CD14-positive monocyte (primary cell): ENCODE data around the gene MYO7A. TPM values are rescaled to one million over a fixed set of nuclear protein-coding genes. Genes with fewer than 3 reads are reported as not detected.

Experiments used
- DNase-seq, 3 donors: peaks; one replicate each; pipeline ENCODE4 v3.0.0-alpha.2; 2011 to 2022
- H2AFZ ChIP-seq: 2 replicates; pipeline ENCODE4 v1.6.0; 2012; ENCODE audit warnings: mild to moderate bottlenecking, low read depth, low read length, inconsistent platforms; ENCODE audit not compliant: insufficient read depth, poor library complexity, severe bottlenecking
- H3K27ac ChIP-seq, 2 donors: 1 replicate in 1 of 2; 2 replicates in 1 of 2; pipeline ENCODE4 v1.5.1; 2012 to 2013; ENCODE audit warnings: low read length in 2 of 2, control low read depth in 1 of 2, inconsistent platforms in 1 of 2, low read depth in 1 of 2, mild to moderate bottlenecking in 1 of 2
- H3K27me3 ChIP-seq, 2 donors: one replicate each; pipeline versions ENCODE4 v1.6.0 to v1.6.1; 2011 to 2013; ENCODE audit warnings: low read length in 2 of 2; ENCODE audit not compliant: control insufficient read depth in 2 of 2, insufficient read depth in 2 of 2
- H3K36me3 ChIP-seq, 2 donors: replicated peaks in 1 of 2; 1 replicate in 1 of 2; 2 replicates in 1 of 2; pipeline versions ENCODE4 v1.5.1 to v1.6.1; 2012 to 2013; ENCODE audit warnings: low read length in 2 of 2, control low read depth in 1 of 2, inconsistent platforms in 1 of 2, mild to moderate bottlenecking in 1 of 2; ENCODE audit not compliant: insufficient read depth in 2 of 2, control insufficient read depth in 1 of 2
- H3K4me1 ChIP-seq, 2 donors: 1 replicate in 1 of 2; 2 replicates in 1 of 2; pipeline versions ENCODE4 v1.5.1 to v1.6.1; 2012 to 2013; ENCODE audit warnings: low read length in 2 of 2, control low read depth in 1 of 2, inconsistent platforms in 1 of 2, mild to moderate bottlenecking in 1 of 2, moderate library complexity in 1 of 2; ENCODE audit not compliant: insufficient read depth in 2 of 2, control insufficient read depth in 1 of 2
- H3K4me2 ChIP-seq: replicated peaks from 2 replicates; pipeline ENCODE3; 2012; ENCODE audit warnings: low read length, moderate library complexity, mild to moderate bottlenecking; ENCODE audit not compliant: poor library complexity, severe bottlenecking; ENCODE audit errors: extremely low read depth
- H3K4me3 ChIP-seq, 3 experiments: fragments of 200-600 bp in 1 of 3; sonication (generic) in 1 of 3; replicated peaks in 1 of 3; 1 replicate in 2 of 3; 2 replicates in 1 of 3; pipeline ENCODE4 v1.5.1; 2011 to 2013; ENCODE audit warnings: low read length in 3 of 3, mild to moderate bottlenecking in 3 of 3, control low read depth in 2 of 3, low read depth in 2 of 3, inconsistent platforms in 1 of 3, moderate library complexity in 1 of 3
- H3K79me2 ChIP-seq: 2 replicates; pipeline ENCODE4 v1.6.0; 2012; ENCODE audit warnings: mild to moderate bottlenecking, control low read depth, inconsistent platforms, low read length, moderate library complexity; ENCODE audit not compliant: insufficient read depth
- H3K9ac ChIP-seq: 2 replicates; pipeline ENCODE4 v1.6.0; 2017; ENCODE audit warnings: low read length, mild to moderate bottlenecking; ENCODE audit not compliant: insufficient read depth, poor library complexity, severe bottlenecking
- H3K9me3 ChIP-seq, 2 donors: replicated peaks in 1 of 2; 1 replicate in 1 of 2; 2 replicates in 1 of 2; pipeline versions ENCODE4 v1.5.1 to v1.6.1; 2012 to 2013; ENCODE audit warnings: low read length in 2 of 2, control low read depth in 1 of 2; ENCODE audit not compliant: control insufficient read depth in 1 of 2, insufficient read depth in 1 of 2
- H4K20me1 ChIP-seq: 2 replicates; pipeline ENCODE4 v1.6.0; 2012; ENCODE audit warnings: mild to moderate bottlenecking, low read length, control low read depth, moderate library complexity; ENCODE audit not compliant: insufficient read depth
- H3K27ac Mint-ChIP-seq, 7 donors: one replicate each; pipeline ENCODE4 v1.8.0; 2020; ENCODE audit warnings: mild to moderate bottlenecking in 7 of 7, mixed read lengths in 7 of 7, moderate library complexity in 6 of 7, inconsistent platforms in 2 of 7
- H3K27me3 Mint-ChIP-seq, 3 donors: one replicate each; pipeline ENCODE4 v1.8.0; 2021 to 2022; ENCODE audit warnings: low read depth in 3 of 3, mild to moderate bottlenecking in 3 of 3, mixed read lengths in 3 of 3, moderate library complexity in 3 of 3, inconsistent platforms in 1 of 3
- H3K36me3 Mint-ChIP-seq, 2 donors: one replicate each; pipeline ENCODE4 v1.8.0; 2020; ENCODE audit warnings: mixed read lengths in 2 of 2, inconsistent platforms in 1 of 2, mild to moderate bottlenecking in 1 of 2
- H3K4me1 Mint-ChIP-seq: one replicate; pipeline ENCODE4 v1.8.0; 2020; ENCODE audit warnings: mild to moderate bottlenecking, mixed read lengths
- H3K4me3 Mint-ChIP-seq, 2 donors: one replicate each; pipeline ENCODE4 v1.8.0; 2020; ENCODE audit warnings: mild to moderate bottlenecking in 2 of 2, mixed read lengths in 2 of 2, moderate library complexity in 1 of 2
- H3K9me3 Mint-ChIP-seq, 7 donors: one replicate each; pipeline ENCODE4 v1.8.0; 2020 to 2022; ENCODE audit warnings: mixed read lengths in 7 of 7, mild to moderate bottlenecking in 6 of 7, moderate library complexity in 6 of 7, inconsistent platforms in 2 of 7
- WGBS: methylation state at CpG from one replicate; pipeline ENCODE4 v1.1.5; 2013; ENCODE audit warnings: missing lambda C conversion rate; ENCODE audit not compliant: insufficient coverage; 5-methylcytosine and 5-hydroxymethylcytosine counted together
- intact Hi-C, 2 donors: fragments of 100-400 bp; cut with micrococcal nuclease; formaldehyde crosslinking; loops; one replicate each; pipeline versions ENCODE4 v1.15.0 to v1.15.1; 2023
- polyA plus RNA-seq, 3 donors: library from polyadenylated mRNA; depleted of rRNA in 1 of 3; unstranded in 2 of 3; stranded (reverse) in 1 of 3; fragments of 300-500 nt in 2 of 3; fragments of >200 nt in 1 of 3; fragmentation: Illumina TruSeq in 2 of 3; gene quantifications; 1 replicate in 2 of 3; 2 replicates in 1 of 3; pipeline ENCODE4 v1.2.3, GENCODE V29; 2012 to 2021
- TF ChIP-seq, protein P1 (sequence below): fragments of 200-600 bp; IDR thresholded peaks from one replicate; pipeline ENCODE4 v1.8.0; 2022; ENCODE audit warnings: antibody characterized with exemption, mild to moderate bottlenecking

The MYO7A gene
- polyA plus RNA-seq, 3 donors: 3.5 to 7.8 (median 3.6) TPM

DNA sequence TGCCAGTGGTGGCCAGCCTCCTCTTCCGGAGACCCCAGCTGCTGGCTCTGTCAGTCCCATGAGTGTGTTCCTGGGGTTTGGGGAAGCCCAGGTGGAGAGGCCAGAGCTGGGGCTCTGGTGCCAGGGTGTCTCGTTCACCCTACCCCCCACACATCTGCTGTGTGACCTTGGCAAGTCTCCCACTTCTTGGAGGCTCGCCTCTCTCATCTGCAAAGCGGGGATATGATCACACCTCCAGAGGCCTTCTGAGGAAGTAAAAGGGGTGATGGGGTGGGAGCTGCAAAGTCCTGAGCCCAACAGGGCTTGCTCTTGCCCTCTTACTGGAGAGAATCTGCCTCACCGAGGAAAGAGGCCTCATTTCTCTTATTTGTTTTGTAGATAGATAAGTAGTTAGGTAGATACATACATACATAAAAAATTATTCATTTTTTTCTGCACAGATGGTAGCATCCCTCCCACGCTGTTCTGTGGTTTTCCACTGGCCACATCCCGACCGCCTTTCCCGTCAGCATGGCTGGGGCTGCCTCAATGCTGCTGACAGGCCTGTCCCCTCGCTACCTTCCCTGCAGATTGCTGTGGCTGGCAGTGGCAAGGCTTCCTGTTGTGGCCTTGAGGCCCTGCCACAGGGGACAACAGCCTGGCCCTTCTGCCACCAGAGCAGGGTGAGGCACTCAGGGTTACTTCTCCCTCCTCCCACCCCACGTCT, 23.9 kb downstream of the MYO7A start:
- H3K27ac ChIP-seq: no peak overlapping the region
- peaks cover 0 to 3% (median 0%) of the 10 kb centered on the region in 7 donors for H3K9me3 Mint-ChIP-seq
- no peak for DNase-seq
- peaks cover 0 to 11% of the 10 kb centered on the region in 2 donors for H3K27me3 ChIP-seq
- intact Hi-C loops: no loop called here
- H3K4me3 ChIP-seq: no peak overlapping the region
- 0% methylated on average over 5 of the region's 11 CpGs for WGBS
- TF ChIP-seq, protein P1, sequence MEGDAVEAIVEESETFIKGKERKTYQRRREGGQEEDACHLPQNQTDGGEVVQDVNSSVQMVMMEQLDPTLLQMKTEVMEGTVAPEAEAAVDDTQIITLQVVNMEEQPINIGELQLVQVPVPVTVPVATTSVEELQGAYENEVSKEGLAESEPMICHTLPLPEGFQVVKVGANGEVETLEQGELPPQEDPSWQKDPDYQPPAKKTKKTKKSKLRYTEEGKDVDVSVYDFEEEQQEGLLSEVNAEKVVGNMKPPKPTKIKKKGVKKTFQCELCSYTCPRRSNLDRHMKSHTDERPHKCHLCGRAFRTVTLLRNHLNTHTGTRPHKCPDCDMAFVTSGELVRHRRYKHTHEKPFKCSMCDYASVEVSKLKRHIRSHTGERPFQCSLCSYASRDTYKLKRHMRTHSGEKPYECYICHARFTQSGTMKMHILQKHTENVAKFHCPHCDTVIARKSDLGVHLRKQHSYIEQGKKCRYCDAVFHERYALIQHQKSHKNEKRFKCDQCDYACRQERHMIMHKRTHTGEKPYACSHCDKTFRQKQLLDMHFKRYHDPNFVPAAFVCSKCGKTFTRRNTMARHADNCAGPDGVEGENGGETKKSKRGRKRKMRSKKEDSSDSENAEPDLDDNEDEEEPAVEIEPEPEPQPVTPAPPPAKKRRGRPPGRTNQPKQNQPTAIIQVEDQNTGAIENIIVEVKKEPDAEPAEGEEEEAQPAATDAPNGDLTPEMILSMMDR: no peak
- H3K9me3 ChIP-seq: no peaks in the 10 kb centered on the region
- peaks cover 5 to 7% of the 10 kb centered on the region in 2 donors for H3K4me1 ChIP-seq
- no peak overlapping the region for H3K4me2 ChIP-seq
- no peaks in the 10 kb centered on the region for H3K36me3 ChIP-seq
- peaks cover 14 to 48% (median 19%) of the 10 kb centered on the region in 3 donors for H3K27me3 Mint-ChIP-seq
- H3K36me3 Mint-ChIP-seq: peaks cover 0 to 1% of the 10 kb centered on the region in 2 donors
- no peaks in the 10 kb centered on the region for H4K20me1 ChIP-seq
- H2AFZ ChIP-seq: peak overlapping the region; percentile 29
- H3K79me2 ChIP-seq: no peaks in the 10 kb centered on the region
- H3K9ac ChIP-seq: no peak overlapping the region
- no peak overlapping the region for H3K4me3 Mint-ChIP-seq
- H3K4me1 Mint-ChIP-seq: peaks cover 23% of the 10 kb centered on the region
- H3K27ac Mint-ChIP-seq: no peak overlapping the region

DNA sequence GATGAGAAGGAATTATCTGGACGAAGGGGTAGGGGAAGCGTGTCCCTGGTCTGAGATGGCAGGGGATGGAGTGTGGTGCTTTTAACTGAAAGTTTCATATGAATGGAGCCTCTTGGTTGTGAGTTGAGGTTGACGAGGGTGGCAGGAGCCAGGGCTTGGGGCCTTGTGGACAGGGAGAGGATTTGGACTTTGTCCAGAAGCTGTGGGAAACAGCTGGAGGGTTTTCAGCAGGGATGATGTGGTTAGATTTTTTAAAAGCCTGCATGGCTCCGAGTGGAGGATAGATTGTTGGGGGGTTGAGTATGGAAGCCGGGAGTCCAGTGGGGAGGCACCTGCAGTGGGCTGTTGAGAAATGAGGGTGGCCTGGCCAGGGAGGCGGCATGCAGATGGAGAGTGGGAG, 24.8 kb downstream of the MYO7A start:
- Histone ChIP-seq H2AFZ (no peak overlapping the region), H3K79me2 (no peaks in the 10 kb centered on the region), H3K4me2 (no peak overlapping the region), H4K20me1 (no peaks in the 10 kb centered on the region), H3K4me3 (no peak overlapping the region), H3K9ac (no peak overlapping the region), H3K36me3 (no peaks in the 10 kb centered on the region), H3K4me1 (peaks cover 5 to 7% of the 10 kb centered on the region in 2 donors), H3K27ac (no peak overlapping the region), H3K9me3 (no peaks in the 10 kb centered on the region), H3K27me3 (peaks cover 0 to 6% of the 10 kb centered on the region in 2 donors)
- 26% methylated on average over 6 of the region's 6 CpGs for WGBS
- Mint-ChIP-seq H3K27ac (no peak overlapping the region), H3K27me3 (peaks cover 6 to 39% (median 14%) of the 10 kb centered on the region in 3 donors), H3K4me3 (peak overlapping the region in 1 of 2 donors; percentile 27), H3K4me1 (peaks cover 20% of the 10 kb centered on the region), H3K9me3 (peaks cover 0 to 3% (median 0%) of the 10 kb centered on the region in 7 donors), H3K36me3 (peaks cover 0 to 1% of the 10 kb centered on the region in 2 donors)
- intact Hi-C loops: no loop called here
- no peak for DNase-seq
- TF ChIP-seq, protein P1: no peak
